CD14-positive monocyte (primary cell): Measurements from ENCODE around the gene ZC3H12C. TPM values are rescaled to one million over a fixed set of nuclear protein-coding genes. Genes with fewer than 3 reads are reported as not detected.

ENCODE experiments used
- DNase-seq, 3 donors: peaks; one replicate each; pipeline ENCODE4 v3.0.0-alpha.2; 2011 to 2022
- H2AFZ ChIP-seq: 2 replicates; pipeline ENCODE4 v1.6.0; 2012; ENCODE audit warnings: mild to moderate bottlenecking, low read depth, low read length, inconsistent platforms; ENCODE audit not compliant: insufficient read depth, poor library complexity, severe bottlenecking
- H3K27ac ChIP-seq, 2 donors: 1 replicate in 1 of 2; 2 replicates in 1 of 2; pipeline ENCODE4 v1.5.1; 2012 to 2013; ENCODE audit warnings: low read length in 2 of 2, control low read depth in 1 of 2, inconsistent platforms in 1 of 2, low read depth in 1 of 2, mild to moderate bottlenecking in 1 of 2
- H3K27me3 ChIP-seq, 2 donors: one replicate each; pipeline versions ENCODE4 v1.6.0 to v1.6.1; 2011 to 2013; ENCODE audit warnings: low read length in 2 of 2; ENCODE audit not compliant: control insufficient read depth in 2 of 2, insufficient read depth in 2 of 2
- H3K36me3 ChIP-seq, 2 donors: replicated peaks in 1 of 2; 1 replicate in 1 of 2; 2 replicates in 1 of 2; pipeline versions ENCODE4 v1.5.1 to v1.6.1; 2012 to 2013; ENCODE audit warnings: low read length in 2 of 2, control low read depth in 1 of 2, inconsistent platforms in 1 of 2, mild to moderate bottlenecking in 1 of 2; ENCODE audit not compliant: insufficient read depth in 2 of 2, control insufficient read depth in 1 of 2
- H3K4me1 ChIP-seq, 2 donors: 1 replicate in 1 of 2; 2 replicates in 1 of 2; pipeline versions ENCODE4 v1.5.1 to v1.6.1; 2012 to 2013; ENCODE audit warnings: low read length in 2 of 2, control low read depth in 1 of 2, inconsistent platforms in 1 of 2, mild to moderate bottlenecking in 1 of 2, moderate library complexity in 1 of 2; ENCODE audit not compliant: insufficient read depth in 2 of 2, control insufficient read depth in 1 of 2
- H3K4me2 ChIP-seq: replicated peaks from 2 replicates; pipeline ENCODE3; 2012; ENCODE audit warnings: low read length, moderate library complexity, mild to moderate bottlenecking; ENCODE audit not compliant: poor library complexity, severe bottlenecking; ENCODE audit errors: extremely low read depth
- H3K4me3 ChIP-seq, 3 experiments: fragments of 200-600 bp in 1 of 3; sonication (generic) in 1 of 3; replicated peaks in 1 of 3; 1 replicate in 2 of 3; 2 replicates in 1 of 3; pipeline ENCODE4 v1.5.1; 2011 to 2013; ENCODE audit warnings: low read length in 3 of 3, mild to moderate bottlenecking in 3 of 3, control low read depth in 2 of 3, low read depth in 2 of 3, inconsistent platforms in 1 of 3, moderate library complexity in 1 of 3
- H3K79me2 ChIP-seq: 2 replicates; pipeline ENCODE4 v1.6.0; 2012; ENCODE audit warnings: mild to moderate bottlenecking, control low read depth, inconsistent platforms, low read length, moderate library complexity; ENCODE audit not compliant: insufficient read depth
- H3K9ac ChIP-seq: 2 replicates; pipeline ENCODE4 v1.6.0; 2017; ENCODE audit warnings: low read length, mild to moderate bottlenecking; ENCODE audit not compliant: insufficient read depth, poor library complexity, severe bottlenecking
- H3K9me3 ChIP-seq, 2 donors: replicated peaks in 1 of 2; 1 replicate in 1 of 2; 2 replicates in 1 of 2; pipeline versions ENCODE4 v1.5.1 to v1.6.1; 2012 to 2013; ENCODE audit warnings: low read length in 2 of 2, control low read depth in 1 of 2; ENCODE audit not compliant: control insufficient read depth in 1 of 2, insufficient read depth in 1 of 2
- H4K20me1 ChIP-seq: 2 replicates; pipeline ENCODE4 v1.6.0; 2012; ENCODE audit warnings: mild to moderate bottlenecking, low read length, control low read depth, moderate library complexity; ENCODE audit not compliant: insufficient read depth
- H3K27ac Mint-ChIP-seq, 7 donors: one replicate each; pipeline ENCODE4 v1.8.0; 2020; ENCODE audit warnings: mild to moderate bottlenecking in 7 of 7, mixed read lengths in 7 of 7, moderate library complexity in 6 of 7, inconsistent platforms in 2 of 7
- H3K27me3 Mint-ChIP-seq, 3 donors: one replicate each; pipeline ENCODE4 v1.8.0; 2021 to 2022; ENCODE audit warnings: low read depth in 3 of 3, mild to moderate bottlenecking in 3 of 3, mixed read lengths in 3 of 3, moderate library complexity in 3 of 3, inconsistent platforms in 1 of 3
- H3K36me3 Mint-ChIP-seq, 2 donors: one replicate each; pipeline ENCODE4 v1.8.0; 2020; ENCODE audit warnings: mixed read lengths in 2 of 2, inconsistent platforms in 1 of 2, mild to moderate bottlenecking in 1 of 2
- H3K4me1 Mint-ChIP-seq: one replicate; pipeline ENCODE4 v1.8.0; 2020; ENCODE audit warnings: mild to moderate bottlenecking, mixed read lengths
- H3K4me3 Mint-ChIP-seq, 2 donors: one replicate each; pipeline ENCODE4 v1.8.0; 2020; ENCODE audit warnings: mild to moderate bottlenecking in 2 of 2, mixed read lengths in 2 of 2, moderate library complexity in 1 of 2
- H3K9me3 Mint-ChIP-seq, 7 donors: one replicate each; pipeline ENCODE4 v1.8.0; 2020 to 2022; ENCODE audit warnings: mixed read lengths in 7 of 7, mild to moderate bottlenecking in 6 of 7, moderate library complexity in 6 of 7, inconsistent platforms in 2 of 7
- WGBS: methylation state at CpG from one replicate; pipeline ENCODE4 v1.1.5; 2013; ENCODE audit warnings: missing lambda C conversion rate; ENCODE audit not compliant: insufficient coverage; 5-methylcytosine and 5-hydroxymethylcytosine counted together
- intact Hi-C, 2 donors: fragments of 100-400 bp; cut with micrococcal nuclease; formaldehyde crosslinking; loops; one replicate each; pipeline versions ENCODE4 v1.15.0 to v1.15.1; 2023
- polyA plus RNA-seq, 3 donors: library from polyadenylated mRNA; depleted of rRNA in 1 of 3; unstranded in 2 of 3; stranded (reverse) in 1 of 3; fragments of 300-500 nt in 2 of 3; fragments of >200 nt in 1 of 3; fragmentation: Illumina TruSeq in 2 of 3; gene quantifications; 1 replicate in 2 of 3; 2 replicates in 1 of 3; pipeline ENCODE4 v1.2.3, GENCODE V29; 2012 to 2021
- TF ChIP-seq, protein P1 (sequence below): fragments of 200-600 bp; IDR thresholded peaks from one replicate; pipeline ENCODE4 v1.8.0; 2022; ENCODE audit warnings: antibody characterized with exemption, mild to moderate bottlenecking

Gene ZC3H12C
- polyA plus RNA-seq, 3 donors: 0.47 to 2.6 (median 0.73) TPM

DNA sequence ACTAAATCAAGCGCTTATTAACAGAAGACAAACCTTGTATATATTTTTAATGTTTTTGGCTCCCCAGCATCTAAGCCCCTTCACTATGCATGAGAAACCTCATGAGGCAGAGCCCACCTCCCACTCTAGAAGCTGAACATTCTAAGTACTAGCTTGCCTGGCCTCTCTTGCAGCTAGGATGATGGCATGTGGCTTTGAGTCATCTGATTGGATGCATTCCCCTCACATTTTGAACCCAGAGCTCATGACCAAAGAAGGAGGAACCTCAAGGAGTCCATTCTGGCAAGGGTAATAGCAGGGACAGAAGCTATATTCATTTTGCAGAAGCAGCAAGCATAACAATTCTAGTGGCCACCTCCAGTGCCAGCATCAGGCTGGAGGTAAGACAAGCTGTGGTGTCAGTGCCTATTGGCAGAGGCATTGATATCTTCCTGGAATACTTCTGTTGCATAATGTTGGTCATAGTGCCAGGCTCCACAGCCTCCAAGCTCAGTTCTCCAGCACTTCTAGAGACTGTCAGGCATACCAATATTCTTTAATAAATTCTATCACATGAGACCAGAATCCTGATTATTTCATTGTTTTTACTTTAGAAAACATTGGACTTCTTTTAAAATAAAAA, 14.2 kb upstream of the ZC3H12C start:
- Histone ChIP-seq H3K4me2 (no peak overlapping the region), H3K79me2 (no peaks in the 10 kb centered on the region), H2AFZ (no peak overlapping the region), H3K4me3 (no peak overlapping the region), H3K4me1 (peaks cover 8 to 17% of the 10 kb centered on the region in 2 donors), H3K9ac (no peak overlapping the region), H3K27me3 (no peaks in the 10 kb centered on the region), H3K36me3 (no peaks in the 10 kb centered on the region), H3K27ac (no peak overlapping the region), H4K20me1 (no peaks in the 10 kb centered on the region), H3K9me3 (peaks cover 0 to 6% of the 10 kb centered on the region in 2 donors)
- H3K9me3 Mint-ChIP-seq: peaks cover 0 to 6% (median 4%) of the 10 kb centered on the region in 7 donors
- no peaks in the 10 kb centered on the region for H3K36me3 Mint-ChIP-seq
- no peak overlapping the region for H3K27ac Mint-ChIP-seq
- no CpG with 5 or more reads among the region's 1 CpG for WGBS
- H3K27me3 Mint-ChIP-seq: peaks cover 0 to 3% (median 0%) of the 10 kb centered on the region in 3 donors
- no peak overlapping the region for H3K4me3 Mint-ChIP-seq
- no peak for DNase-seq
- TF ChIP-seq, protein P1, sequence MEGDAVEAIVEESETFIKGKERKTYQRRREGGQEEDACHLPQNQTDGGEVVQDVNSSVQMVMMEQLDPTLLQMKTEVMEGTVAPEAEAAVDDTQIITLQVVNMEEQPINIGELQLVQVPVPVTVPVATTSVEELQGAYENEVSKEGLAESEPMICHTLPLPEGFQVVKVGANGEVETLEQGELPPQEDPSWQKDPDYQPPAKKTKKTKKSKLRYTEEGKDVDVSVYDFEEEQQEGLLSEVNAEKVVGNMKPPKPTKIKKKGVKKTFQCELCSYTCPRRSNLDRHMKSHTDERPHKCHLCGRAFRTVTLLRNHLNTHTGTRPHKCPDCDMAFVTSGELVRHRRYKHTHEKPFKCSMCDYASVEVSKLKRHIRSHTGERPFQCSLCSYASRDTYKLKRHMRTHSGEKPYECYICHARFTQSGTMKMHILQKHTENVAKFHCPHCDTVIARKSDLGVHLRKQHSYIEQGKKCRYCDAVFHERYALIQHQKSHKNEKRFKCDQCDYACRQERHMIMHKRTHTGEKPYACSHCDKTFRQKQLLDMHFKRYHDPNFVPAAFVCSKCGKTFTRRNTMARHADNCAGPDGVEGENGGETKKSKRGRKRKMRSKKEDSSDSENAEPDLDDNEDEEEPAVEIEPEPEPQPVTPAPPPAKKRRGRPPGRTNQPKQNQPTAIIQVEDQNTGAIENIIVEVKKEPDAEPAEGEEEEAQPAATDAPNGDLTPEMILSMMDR: no peak
- H3K4me1 Mint-ChIP-seq: peaks cover 20% of the 10 kb centered on the region
- intact Hi-C loops: no loop called here

DNA sequence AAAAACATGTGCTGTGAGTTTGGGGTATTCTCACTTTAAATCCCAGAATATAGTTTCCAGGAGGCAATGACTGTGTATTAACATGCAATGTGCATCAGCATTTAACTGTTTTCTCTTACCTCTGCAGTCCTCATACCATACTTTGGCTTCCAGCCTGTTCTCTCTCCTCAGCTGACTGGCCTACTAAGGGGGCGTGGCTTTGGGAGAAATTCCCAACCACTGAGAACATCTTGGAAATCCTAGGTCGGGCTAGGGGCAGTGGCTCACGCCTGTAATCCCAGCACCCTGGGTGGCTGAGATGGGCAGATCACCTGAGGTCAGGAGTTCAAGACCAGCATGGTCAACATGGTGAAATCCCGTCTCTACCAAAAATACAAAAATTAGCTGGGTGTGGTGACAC, 13.5 kb upstream of the ZC3H12C start:
- no peak for DNase-seq
- TF ChIP-seq, protein P1: no peak
- Mint-ChIP-seq H3K36me3 (no peaks in the 10 kb centered on the region), H3K27ac (no peak overlapping the region), H3K4me1 (peaks cover 20% of the 10 kb centered on the region), H3K4me3 (no peak overlapping the region), H3K9me3 (peaks cover 0 to 6% (median 4%) of the 10 kb centered on the region in 7 donors), H3K27me3 (peaks cover 0 to 6% (median 2%) of the 10 kb centered on the region in 3 donors)
- Histone ChIP-seq H3K79me2 (no peaks in the 10 kb centered on the region), H3K9me3 (peaks cover 0 to 6% of the 10 kb centered on the region in 2 donors), H3K4me3 (no peak overlapping the region), H3K36me3 (no peaks in the 10 kb centered on the region), H3K27me3 (no peaks in the 10 kb centered on the region), H4K20me1 (no peaks in the 10 kb centered on the region), H3K27ac (no peak overlapping the region), H2AFZ (no peak overlapping the region), H3K9ac (no peak overlapping the region), H3K4me1 (peaks cover 8 to 17% of the 10 kb centered on the region in 2 donors), H3K4me2 (no peak overlapping the region)
- intact Hi-C loops: no loop called here
- no CpG with 5 or more reads among the region's 4 CpGs for WGBS
